Prostate gland (tissue), 2 donors: ENCODE measurements around the gene NR1D2.

Experiments used
- POLR2A ChIP-seq: fragments of 450-650 bp; IDR thresholded peaks from one replicate; pipeline ENCODE4 v1.6.1; 2016; ENCODE audit warnings: antibody characterized with exemption, mild to moderate bottlenecking
- POLR2AphosphoS5 ChIP-seq: sonication (generic); formaldehyde crosslinking; IDR thresholded peaks from one replicate; pipeline ENCODE4 v1.6.1; 2017; ENCODE audit warnings: antibody characterized with exemption
- TF ChIP-seq, protein P1 (sequence below), 4 experiments: fragments of 200-600 bp in 2 of 4; fragments of 450-650 bp in 2 of 4; sonication (generic) in 2 of 4; IDR thresholded peaks; 1 replicate in 3 of 4; 2 replicates in 1 of 4; pipeline ENCODE4 v1.5.1; 2016 to 2019; ENCODE audit warnings: antibody characterized with exemption in 4 of 4, mild to moderate bottlenecking in 2 of 4, moderate library complexity in 2 of 4

DNA sequence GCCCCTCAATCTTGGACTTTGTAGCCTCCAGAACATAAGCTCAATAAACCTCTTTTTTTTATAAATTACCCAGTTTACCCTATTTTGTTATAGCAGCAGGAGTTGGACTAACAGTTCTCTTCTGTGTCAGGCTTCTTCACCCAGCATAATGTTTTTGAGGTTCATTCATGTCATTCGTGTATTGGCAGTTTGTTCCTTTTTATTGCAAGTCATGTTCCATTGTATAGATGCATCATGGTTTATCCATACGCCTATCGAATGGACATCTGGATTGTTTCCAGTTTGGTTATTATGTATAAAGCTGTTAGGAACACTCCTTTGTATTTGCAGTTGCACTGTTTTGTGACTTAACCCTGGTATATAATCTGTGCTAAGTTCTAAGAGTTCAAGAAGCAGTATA, 39.8 kb downstream of the NR1D2 start:
- TF ChIP-seq, protein P1, sequence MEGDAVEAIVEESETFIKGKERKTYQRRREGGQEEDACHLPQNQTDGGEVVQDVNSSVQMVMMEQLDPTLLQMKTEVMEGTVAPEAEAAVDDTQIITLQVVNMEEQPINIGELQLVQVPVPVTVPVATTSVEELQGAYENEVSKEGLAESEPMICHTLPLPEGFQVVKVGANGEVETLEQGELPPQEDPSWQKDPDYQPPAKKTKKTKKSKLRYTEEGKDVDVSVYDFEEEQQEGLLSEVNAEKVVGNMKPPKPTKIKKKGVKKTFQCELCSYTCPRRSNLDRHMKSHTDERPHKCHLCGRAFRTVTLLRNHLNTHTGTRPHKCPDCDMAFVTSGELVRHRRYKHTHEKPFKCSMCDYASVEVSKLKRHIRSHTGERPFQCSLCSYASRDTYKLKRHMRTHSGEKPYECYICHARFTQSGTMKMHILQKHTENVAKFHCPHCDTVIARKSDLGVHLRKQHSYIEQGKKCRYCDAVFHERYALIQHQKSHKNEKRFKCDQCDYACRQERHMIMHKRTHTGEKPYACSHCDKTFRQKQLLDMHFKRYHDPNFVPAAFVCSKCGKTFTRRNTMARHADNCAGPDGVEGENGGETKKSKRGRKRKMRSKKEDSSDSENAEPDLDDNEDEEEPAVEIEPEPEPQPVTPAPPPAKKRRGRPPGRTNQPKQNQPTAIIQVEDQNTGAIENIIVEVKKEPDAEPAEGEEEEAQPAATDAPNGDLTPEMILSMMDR (IDR thresholded peaks at IDR 0.05), result no peak
- TF ChIP-seq POLR2A, result no peak
- no peak for TF ChIP-seq POLR2AphosphoS5
